Neural cell (in vitro differentiated cells): Measurements from ENCODE around the gene DHX58.

Experiments
- CTCF ChIP-seq: fragments of 450-650 bp; IDR thresholded peaks from 2 replicates; pipeline ENCODE4 v1.5.1; 2014; ENCODE audit warnings: antibody characterized with exemption, mild to moderate bottlenecking, moderate library complexity; ENCODE audit not compliant: poor library complexity, severe bottlenecking
- EP300 ChIP-seq: fragments of 450-650 bp; conservative IDR thresholded peaks from 2 replicates; pipeline ENCODE4 v1.6.1; 2014; ENCODE audit warnings: antibody characterized with exemption, mild to moderate bottlenecking, moderate library complexity; ENCODE audit not compliant: poor library complexity, severe bottlenecking
- EZH2 ChIP-seq: fragments of 200-600, 300-800 bp; shearing (Covaris generic), sonication (generic); IDR thresholded peaks from 2 replicates; pipeline ENCODE4 v1.6.1; 2014; ENCODE audit warnings: antibody characterized with exemption, low read length, borderline replicate concordance, mild to moderate bottlenecking; ENCODE audit not compliant: insufficient read depth, poor library complexity, severe bottlenecking
- MXI1 ChIP-seq: fragments of 450-650 bp; conservative IDR thresholded peaks from 2 replicates; pipeline ENCODE4 v1.6.1; 2014; ENCODE audit warnings: antibody characterized with exemption, mild to moderate bottlenecking; ENCODE audit not compliant: poor library complexity, severe bottlenecking
- POLR2AphosphoS5 ChIP-seq: IDR thresholded peaks from 2 replicates; pipeline ENCODE4 v1.6.1; 2012
- REST ChIP-seq: IDR thresholded peaks from 2 replicates; pipeline ENCODE4 v1.6.1; 2012; ENCODE audit warnings: borderline replicate concordance
- SMC3 ChIP-seq: fragments of 450-650 bp; conservative IDR thresholded peaks from 2 replicates; pipeline ENCODE4 v1.6.1; 2014; ENCODE audit warnings: antibody characterized with exemption, mild to moderate bottlenecking, moderate library complexity; ENCODE audit not compliant: poor library complexity
- TAF1 ChIP-seq: IDR thresholded peaks from 2 replicates; pipeline ENCODE4 v1.6.1; 2012; ENCODE audit warnings: low read depth

GRCh38 chr17:42065201-42065600, 47.3 kb downstream of the DHX58 start:
- no peak for TF ChIP-seq CTCF
- no peak for TF ChIP-seq EZH2
- TF ChIP-seq SMC3: no peak
- TF ChIP-seq REST: no peak
- no peak for TF ChIP-seq MXI1
- no peak for TF ChIP-seq EP300
- no peak for TF ChIP-seq TAF1
- no peak for TF ChIP-seq POLR2AphosphoS5
